WTC11 (cell line): ENCODE data around the gene PTPRN2.
"Not testable (repeated sequence)": the region's sequence is repeated elsewhere in the genome, so short reads cannot be mapped to it uniquely, and the experiment has no call there.

Source experiments
- CTCF ChIP-seq: fragments of 200-600 bp; IDR thresholded peaks from 2 replicates; pipeline ENCODE4 v1.8.0; 2022; ENCODE audit warnings: antibody characterized with exemption
- E2F5 ChIP-seq: sonication (generic); formaldehyde crosslinking; IDR thresholded peaks from 2 replicates; pipeline ENCODE4 v1.8.1; 2022; ENCODE audit warnings: mild to moderate bottlenecking, moderate library complexity, missing genetic modification reagents
- JUN ChIP-seq: sonication (generic); formaldehyde crosslinking; IDR thresholded peaks from 2 replicates; pipeline ENCODE4 v1.8.0; 2023; ENCODE audit warnings: mild to moderate bottlenecking, missing genetic modification reagents
- MYBL2 ChIP-seq: sonication (generic); formaldehyde crosslinking; IDR thresholded peaks from 2 replicates; pipeline ENCODE4 v1.8.1; 2023; ENCODE audit warnings: mild to moderate bottlenecking, moderate library complexity, missing genetic modification reagents
- NR1H2 ChIP-seq: sonication (generic); formaldehyde crosslinking; IDR thresholded peaks from 2 replicates; pipeline ENCODE4 v1.9.0; 2021; ENCODE audit warnings: mild to moderate bottlenecking, moderate library complexity, missing genetic modification reagents
- RORB ChIP-seq: fragments of 250-450 bp; sonication (Bioruptor Pico); IDR thresholded peaks from 2 replicates; pipeline ENCODE4 v1.9.0; 2021; ENCODE audit warnings: mild to moderate bottlenecking
- ZSCAN18 ChIP-seq: fragments of 250-450 bp; sonication (Bioruptor Pico); IDR thresholded peaks from 2 replicates; pipeline ENCODE4 v2.1.2; 2022; ENCODE audit warnings: mild to moderate bottlenecking, moderate library complexity

GRCh38 chr7:157489870-157490269 is 1097.8 kb downstream of the PTPRN2 start:
- not testable (repeated sequence) for TF ChIP-seq E2F5 (CRISPR knock-in tag); CTCF; JUN (CRISPR knock-in tag); ZSCAN18; NR1H2 (CRISPR knock-in tag); MYBL2 (CRISPR knock-in tag); RORB (CRISPR knock-in tag)
